Cerebellar nuclear complex (tissue), 1 donor: ENCODE data around the gene ASTL.

ENCODE experiments used
- DNase-seq, 2 experiments: peaks; one replicate each; lab custom pipeline; 2025; lab: John Stamatoyannopoulos, UW

The ASTL gene

GRCh38 chr2:96083064-96083939, 55.0 kb downstream of the ASTL start:
- DNase-seq: no peak

- no peak for DNase-seq
Observed at GRCh38 chr2:96082211-96083063, 55.9 kb downstream of the ASTL start.

GRCh38 chr2:96081042-96081441, 57.3 kb downstream of the ASTL start:
- no peak for DNase-seq

DNA sequence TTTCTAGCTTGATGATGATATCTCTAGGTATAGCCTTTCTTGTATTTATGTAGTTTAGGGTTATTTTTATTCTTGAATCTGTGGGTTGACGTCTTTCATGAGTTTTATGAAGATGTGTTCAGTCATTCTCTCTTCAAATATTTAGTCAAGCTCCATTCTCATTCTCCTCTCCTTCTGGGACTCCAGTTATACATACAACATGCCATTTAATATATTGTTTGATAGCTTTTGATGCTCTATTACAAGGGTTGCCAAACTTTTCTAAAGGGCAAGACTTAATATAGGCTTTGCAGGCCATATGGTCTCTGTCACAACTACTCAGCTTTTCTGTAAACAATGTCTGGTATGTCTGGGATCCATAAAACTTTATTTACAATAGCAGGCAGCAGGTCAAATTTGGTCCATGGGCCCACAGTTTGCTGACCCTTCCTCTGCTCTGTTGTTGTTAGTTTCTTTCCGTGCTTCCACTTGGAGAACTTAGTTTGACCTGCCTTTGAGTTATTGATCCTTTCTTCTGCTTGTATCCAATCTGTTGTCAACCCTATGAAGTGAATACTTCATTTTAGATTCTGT, 63.0 kb downstream of the ASTL start:
- no peak for DNase-seq

DNA sequence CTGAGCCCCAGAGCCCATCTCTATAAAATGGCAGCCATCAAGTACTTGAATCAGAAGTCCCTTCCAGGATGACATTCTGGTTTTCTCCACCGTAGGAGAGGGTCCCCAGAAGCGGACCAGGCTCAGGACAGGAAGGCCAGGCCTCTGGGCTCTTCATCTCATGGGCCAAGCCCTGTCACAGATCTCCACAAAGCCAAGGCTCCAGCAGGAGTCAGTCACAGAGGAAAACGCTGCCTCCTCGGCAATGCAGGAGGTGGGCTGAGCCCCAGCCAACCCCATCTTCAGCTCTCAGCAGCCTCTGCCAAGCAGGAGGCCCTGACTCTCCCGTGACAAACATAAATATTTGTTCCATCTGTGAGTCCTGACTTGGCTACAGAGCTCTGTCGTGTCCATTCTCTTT, 64.1 kb downstream of the ASTL start:
- no peak for DNase-seq

GRCh38 chr2:96073170-96073775, 65.0 kb downstream of the ASTL start:
- no peak for DNase-seq
